HG03025 (cell line): ENCODE results near the gene AFAP1L1.
A peak's percentile ranks its signal among the peaks of the same experiment; 100 is the strongest.

Experiments
- ATAC-seq: cut with Tn5 transposase; IDR thresholded peaks from one replicate; pipeline ENCODE4 v1.9.1; 2021; ENCODE audit warnings: mild to moderate bottlenecking, moderate library complexity; ENCODE audit not compliant: unreplicated experiment, low FRiP score

The AFAP1L1 gene

DNA sequence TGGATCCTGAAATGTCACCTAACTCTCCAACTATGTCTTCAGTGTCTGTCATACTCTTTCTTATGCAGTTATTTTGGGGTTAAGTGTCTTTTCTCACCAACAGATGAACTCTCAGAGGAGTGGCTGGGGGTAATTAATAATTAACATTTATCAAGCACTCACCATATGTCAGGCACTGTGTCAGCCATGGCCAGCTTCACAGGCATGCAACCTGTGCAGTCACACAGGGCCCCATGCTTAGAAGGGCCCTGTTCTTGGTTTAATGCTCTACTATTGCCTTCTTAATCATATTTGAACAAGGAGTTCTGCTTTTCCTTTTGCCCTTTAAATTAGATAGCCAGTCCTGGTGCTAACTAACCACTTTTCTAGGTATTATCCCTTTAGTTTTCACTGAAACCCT is 70.2 kb downstream of the AFAP1L1 start:
- ATAC-seq: no peak

DNA sequence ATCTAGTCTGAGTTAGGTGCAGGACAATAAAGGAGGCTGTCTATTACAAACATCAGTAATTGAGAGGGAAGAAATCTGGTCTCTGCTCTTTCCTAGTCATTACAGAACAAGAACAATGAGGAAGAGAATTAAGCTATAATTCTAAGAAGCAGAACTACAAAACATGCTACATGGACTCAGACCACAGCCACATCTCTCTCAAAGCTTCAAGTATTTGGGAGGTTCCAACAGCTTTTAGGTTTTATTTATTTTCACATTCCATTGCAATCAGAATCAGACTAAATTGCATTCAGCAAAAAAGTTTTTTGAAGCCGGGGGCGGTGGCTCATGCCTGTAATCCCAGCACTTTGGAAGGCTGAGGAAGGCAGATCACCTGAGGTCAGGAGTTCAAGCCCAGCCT is 72.5 kb downstream of the AFAP1L1 start:
- ATAC-seq: no peak

DNA sequence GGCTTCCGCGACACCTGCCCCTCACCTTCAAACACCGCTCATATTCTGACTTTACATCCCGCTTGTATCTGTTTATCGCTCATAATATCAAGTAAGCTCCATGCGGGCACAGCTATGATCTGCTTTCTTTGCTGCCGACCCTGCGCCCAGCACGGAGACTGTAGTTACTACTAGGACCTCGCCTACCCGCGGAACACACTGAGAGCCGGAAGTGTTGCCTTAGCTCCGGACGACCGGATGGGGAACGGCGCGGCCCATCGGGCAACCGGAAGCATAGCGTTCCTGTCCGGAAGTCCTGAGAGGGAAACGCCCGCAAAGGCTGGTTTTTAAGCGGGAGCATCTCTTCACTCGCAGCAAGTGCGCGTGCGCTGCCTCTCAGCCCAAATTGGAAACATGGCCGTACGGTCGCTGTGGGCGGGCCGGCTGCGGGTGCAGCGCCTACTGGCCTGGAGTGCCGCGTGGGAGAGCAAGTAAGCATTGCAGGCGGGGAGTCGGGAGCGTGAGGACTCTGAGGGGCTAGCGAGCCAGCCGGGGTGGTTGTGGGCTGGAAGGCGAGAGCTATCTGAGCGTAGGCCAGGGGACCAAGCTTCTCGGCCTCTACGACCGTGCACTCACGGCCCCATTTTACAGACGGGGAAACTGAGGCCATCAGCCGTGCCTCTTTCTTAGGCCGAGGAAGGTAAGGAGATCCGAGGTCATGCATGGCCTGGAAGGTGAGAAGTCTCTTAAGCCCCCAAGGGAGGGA is 73.7 kb downstream of the AFAP1L1 start, which contains the start of gene GRPEL2:
Gene GRPEL2, plus strand, starts transcription at position 353 of the 745 bp plus-strand sequence. Its CDS starts 41 bp downstream, at position 394.
- ATAC-seq: peak; percentile 97

DNA sequence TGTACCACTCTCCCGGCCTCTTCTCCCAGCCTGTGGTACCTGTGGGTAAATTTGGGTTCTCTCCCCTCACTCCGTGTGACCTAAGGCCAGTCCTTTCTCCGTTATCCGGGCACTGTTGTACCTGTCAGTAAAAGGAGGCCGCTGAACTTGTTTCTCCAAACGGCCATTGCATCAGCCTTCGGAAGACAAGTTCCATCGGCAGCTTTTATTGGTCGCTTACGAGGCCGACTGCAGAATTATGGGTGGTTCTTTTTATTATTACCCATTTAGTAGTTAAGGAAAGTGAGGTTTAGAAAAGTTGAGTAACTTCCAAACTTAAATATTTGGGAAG is 74.2 kb downstream of the AFAP1L1 start:
- peak; percentile 11 for ATAC-seq

DNA sequence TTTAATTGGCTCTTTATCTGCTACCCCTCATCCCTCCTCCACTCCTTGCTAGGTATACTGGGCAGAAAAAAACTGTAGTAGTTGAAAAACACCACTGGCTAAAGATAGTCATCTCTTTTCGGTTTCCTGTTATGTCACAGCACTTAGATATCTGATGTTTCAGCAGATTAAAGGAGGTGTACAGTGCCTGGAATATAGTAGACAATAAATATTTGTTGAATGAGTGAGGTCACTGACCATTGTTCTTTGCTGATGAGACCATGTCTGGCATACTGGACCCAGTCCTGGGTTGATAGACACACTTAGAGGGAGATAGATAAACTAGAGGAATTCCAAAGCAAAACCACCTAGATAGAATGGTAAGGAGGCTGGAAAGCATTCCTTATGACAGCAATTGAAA is 76.9 kb downstream of the AFAP1L1 start:
- no peak for ATAC-seq

DNA sequence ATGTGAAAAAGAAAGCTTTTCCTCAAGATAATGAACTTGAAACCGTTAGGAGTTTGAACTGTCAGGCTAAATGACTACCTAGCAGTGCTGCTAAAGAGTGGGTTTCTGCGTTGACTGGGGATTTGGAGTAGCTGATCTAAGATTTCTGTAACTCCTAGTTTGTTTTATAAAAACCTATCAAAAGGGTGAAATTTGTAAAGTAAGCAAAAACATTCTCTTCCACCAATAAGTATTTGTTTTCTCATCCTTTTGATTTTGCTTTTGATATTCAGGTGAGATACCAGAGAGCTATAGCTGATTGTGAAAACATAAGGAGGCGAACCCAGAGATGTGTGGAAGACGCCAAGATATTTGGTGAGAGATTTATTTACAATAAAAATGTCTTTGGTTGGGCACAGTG is 77.7 kb downstream of the AFAP1L1 start:
- ATAC-seq: no peak

DNA sequence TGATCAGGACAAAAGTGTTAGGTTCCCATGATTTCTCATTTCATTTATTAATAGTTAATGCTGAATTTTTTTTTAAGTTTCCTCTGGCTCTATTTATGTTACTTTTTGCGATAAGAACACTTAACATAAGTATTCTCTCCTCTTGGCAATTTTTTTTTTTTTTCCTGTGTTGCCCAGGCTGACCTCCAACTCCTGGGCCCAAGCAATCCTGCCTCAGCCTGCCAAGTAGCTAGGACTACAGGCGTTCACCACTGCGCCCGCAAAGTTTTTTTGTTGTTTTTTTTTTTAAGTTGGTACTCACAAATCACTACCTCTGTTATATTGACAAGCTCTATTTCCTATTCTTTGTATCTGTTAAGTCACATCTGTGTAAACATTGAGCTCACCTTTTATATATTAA is 80.5 kb downstream of the AFAP1L1 start:
- no peak for ATAC-seq

DNA sequence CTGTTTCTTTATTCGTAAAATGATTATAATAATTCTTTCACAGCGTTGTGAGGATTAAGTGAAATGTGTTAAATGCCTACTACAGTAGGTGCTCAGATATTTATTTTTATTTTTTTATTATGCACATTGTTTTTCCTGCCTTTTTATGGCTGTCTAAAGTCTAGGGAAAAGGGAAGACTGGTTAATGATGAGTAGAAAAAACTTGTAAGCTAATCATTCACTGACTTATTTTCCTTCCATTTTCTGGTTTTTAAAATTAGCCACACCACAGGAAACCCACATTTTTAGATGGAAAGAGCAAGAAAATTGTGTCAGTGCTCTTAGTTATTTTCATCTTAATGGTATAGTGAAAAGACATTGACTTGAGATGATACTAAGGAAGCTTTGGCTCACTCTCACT is 82.3 kb downstream of the AFAP1L1 start:
- ATAC-seq: no peak

DNA sequence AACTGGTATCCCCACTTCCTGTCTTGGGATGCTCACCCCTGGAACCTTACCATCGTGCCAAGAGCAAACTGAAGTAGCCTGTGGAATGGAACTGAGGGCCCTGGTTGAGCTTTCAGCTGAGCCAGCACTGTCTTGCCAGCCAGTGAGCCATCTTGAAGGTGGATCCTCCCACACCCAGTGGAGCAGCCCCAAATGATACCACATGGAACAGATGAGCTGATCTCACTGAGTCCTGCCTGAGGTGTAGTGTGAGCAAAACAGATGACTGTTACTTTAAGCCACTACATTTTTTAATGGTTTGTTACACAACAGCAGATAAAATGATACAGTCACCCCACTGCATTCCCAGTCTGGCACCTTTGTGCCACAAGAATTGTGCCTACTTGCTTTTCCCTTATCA is 84.0 kb downstream of the AFAP1L1 start:
- no peak for ATAC-seq

DNA sequence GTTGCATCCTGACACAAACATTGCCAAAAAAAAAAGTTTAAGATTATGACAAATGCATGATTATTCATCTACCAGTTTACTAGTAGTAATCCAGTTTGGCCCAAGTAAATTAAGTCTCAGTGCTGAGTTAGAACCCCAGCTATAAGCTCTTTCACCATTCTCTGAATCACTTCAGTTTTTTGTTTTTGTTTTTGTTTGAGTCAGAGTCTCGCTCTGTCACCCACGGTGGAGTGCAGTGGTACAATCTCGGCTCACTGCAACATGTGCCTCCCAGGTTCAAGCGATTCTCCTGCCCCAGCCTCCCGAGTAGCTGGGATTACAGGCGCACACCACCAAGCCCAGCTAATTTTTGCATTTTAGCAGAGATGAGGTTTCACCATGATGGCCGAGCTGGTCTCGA is 84.7 kb downstream of the AFAP1L1 start:
- ATAC-seq: no peak

DNA sequence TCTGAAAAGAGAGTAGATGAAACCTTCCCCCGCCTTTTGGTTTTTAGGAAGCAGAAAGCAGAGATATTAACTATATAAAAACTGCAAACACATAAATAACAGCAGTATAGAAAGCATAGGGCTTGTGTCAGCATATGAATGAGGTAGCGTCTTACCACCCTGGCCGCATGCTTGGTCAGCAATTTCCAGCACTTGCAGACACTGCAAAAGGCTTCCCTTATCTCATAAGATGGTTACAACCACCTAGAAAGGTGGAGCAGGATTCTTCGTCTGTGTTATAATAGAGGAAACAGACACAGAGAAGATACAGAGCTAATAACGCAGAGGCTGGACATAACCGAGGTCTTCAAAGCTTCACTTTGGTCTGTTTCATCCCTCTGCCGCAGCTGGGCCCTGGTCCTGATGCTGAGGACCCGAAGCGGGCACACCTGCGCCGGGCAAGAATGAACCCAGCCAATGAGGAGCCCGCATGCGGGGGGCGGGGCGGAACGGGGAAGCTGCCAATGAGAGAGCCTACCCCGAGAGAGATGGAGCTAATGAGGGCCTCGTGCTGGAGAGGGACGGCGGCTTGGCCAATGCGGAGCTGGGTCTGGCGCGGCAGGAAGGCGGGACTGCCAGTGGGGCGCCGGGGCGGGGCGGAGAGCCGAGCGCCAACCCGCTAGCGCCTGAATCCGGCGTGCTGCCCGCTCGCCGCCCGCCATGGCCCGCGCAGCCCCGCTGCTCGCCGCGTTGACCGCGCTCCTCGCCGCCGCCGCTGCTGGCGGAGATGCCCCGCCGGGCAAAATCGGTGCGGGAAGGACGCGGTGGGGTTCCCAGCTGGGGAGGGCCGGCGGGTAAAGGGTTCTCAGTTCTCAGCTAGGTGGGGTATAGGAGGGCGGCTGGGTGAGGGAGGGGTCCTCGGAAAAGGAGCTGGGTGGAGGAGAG is 86.0 kb downstream of the AFAP1L1 start, which contains the start of gene PCYOX1L:
Gene PCYOX1L, plus strand, starts transcription at position 677 of the 924 bp plus-strand sequence. Its CDS starts 23 bp downstream, at position 700.
- ATAC-seq: peak; percentile 100

DNA sequence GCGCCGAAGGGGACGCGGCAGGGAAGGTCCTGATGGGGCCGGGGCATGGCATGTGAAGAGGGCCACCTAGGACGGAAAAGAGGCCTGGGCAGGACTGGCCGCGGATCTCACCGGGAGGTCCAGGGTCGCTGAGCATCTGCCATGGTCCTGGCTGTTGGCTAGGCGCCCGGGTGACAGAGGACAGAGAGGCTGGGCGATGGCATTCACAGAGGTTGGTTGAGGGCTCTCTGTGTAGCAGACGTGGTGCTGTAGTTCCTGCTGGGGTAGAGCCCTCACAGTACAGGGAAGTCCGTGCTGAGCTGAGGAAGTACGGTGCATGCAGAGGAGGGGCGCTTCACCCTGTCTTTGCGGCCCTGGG is 86.6 kb downstream of the AFAP1L1 start:
- ATAC-seq: peak; percentile 19

DNA sequence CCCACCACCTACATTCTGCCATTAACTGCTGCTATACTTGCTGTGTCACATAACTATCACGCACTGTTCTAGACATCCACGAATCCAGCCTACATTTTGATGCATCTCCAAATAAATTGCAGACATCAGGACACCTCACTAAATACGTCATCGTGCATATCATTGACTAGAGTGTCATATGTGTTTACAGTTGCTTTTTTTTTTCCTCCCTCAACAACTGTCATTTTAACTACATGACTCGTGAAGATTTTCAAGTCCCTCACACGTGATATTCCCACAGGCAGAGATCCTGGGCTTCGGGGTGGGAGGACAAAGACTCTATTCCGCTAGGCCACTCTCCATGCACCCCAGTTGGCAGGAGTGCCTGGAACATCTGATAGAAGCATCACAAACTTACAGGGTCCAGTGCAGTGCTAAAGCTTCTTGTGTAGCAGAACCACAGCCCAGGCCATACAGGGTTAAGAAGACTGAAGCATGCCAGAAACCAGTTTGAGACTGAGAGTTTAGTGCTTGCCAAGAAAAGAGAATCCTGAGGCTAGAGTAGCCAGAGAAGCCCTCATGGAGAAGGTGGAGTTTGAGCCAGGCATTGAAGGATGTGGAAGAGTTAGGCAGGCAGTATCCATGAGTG is 87.3 kb downstream of the AFAP1L1 start:
- ATAC-seq: no peak

DNA sequence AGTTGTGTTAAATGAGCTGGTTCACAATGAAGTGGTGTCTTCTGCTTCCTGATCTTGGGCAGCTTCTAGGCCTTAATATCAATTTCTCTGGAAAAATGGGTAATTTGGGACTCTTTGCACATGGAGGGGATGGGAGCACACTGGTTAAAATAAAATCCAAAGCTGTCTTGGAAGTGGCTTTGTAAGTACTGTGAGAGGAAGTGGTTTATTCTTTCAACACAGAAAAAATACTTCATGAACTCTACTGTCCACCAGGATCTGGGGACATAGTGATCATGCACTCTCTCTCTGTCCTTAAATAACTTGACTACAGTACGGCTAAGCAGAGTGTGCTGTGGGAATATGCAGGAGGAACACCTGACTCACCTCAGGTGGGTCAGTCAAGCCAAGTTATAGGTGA is 88.6 kb downstream of the AFAP1L1 start:
- no peak for ATAC-seq

DNA sequence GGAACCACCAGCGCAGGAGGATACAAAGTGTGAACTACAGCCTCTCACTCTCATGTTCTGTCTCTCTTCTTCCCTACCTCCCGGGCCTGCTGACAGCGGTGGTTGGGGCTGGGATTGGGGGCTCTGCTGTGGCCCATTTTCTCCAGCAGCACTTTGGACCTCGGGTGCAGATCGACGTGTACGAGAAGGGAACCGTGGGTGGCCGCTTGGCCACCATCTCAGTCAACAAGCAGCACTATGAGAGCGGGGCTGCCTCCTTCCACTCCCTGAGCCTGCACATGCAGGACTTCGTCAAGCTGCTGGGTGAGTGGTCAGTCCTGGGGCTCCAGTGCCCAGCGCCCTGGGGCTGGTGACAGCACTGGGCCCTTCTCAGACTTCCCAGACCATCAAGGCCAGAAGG is 90.9 kb downstream of the AFAP1L1 start:
- no peak for ATAC-seq

DNA sequence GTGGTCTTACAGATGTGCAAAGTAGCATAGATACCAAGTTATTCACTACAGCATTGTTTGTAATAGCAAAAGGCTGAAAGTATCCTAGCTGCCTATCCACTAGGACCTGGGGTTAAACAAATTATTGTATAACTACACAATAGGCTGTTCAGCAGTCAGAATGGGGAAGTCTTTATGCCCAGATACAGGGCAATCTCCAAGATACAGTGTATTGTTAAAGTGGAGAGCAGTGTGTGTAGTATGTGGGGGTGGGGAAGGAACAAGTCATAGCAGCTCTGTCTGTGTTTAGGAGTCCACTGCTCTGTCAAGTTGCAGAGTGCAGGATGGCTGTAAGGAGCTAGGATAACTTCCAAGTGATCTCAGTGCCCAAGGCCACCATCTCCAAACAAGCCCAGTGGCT is 91.7 kb downstream of the AFAP1L1 start:
- ATAC-seq: no peak

DNA sequence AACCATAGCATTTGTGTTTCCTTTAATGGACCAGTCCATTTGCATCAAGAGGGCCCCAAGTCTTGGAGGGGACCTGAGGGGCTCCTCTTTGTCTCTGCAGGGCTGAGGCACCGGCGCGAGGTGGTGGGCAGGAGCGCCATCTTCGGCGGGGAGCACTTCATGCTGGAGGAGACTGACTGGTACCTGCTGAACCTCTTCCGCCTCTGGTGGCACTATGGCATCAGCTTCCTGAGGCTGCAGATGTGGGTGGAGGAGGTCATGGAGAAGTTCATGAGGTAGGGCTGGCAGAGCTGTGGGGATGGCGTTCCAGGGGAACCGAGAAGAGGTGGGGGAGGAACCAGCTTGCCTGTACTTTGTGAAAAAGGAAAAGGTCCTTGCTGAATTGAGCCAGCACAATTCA is 92.3 kb downstream of the AFAP1L1 start:
- ATAC-seq: no peak

DNA sequence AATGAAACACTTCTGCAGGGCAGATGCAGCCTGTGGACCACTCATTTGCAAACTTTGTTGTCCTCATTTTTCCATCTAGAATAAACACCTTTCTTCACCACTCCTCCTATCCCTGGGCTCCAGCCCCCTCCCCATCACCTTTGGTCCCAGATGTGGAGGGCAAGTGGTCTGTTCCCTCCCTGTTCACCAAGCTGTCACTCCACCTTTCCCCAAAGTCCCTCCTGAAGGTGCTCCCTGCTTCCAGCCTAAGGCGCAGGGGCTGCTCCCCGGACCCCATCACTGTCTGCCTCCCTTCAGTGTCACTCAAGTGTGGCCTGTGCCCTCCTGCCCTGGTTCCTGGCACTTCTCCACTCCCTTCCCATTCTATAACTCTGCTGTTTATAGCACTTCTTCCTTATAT is 93.1 kb downstream of the AFAP1L1 start:
- ATAC-seq: no peak

DNA sequence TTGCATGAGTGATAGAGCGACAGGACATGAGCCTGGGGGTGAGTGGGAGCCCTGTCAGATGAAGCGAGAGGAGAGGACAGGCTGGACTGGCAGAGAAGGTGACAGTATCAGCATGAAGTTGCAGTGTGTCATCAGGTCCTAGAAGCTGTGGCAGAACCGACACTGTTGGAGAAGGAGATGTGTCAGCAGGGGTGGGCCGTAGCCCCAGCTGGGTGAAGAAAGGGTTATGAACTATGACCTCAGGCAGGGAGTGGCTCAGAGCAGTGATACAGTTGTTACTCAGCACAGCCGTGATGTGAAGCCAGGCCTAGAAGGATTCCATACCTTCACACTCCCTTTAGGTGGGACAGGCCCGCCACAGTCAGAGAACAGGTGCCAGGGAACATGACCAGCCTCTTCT is 93.8 kb downstream of the AFAP1L1 start:
- no peak for ATAC-seq

DNA sequence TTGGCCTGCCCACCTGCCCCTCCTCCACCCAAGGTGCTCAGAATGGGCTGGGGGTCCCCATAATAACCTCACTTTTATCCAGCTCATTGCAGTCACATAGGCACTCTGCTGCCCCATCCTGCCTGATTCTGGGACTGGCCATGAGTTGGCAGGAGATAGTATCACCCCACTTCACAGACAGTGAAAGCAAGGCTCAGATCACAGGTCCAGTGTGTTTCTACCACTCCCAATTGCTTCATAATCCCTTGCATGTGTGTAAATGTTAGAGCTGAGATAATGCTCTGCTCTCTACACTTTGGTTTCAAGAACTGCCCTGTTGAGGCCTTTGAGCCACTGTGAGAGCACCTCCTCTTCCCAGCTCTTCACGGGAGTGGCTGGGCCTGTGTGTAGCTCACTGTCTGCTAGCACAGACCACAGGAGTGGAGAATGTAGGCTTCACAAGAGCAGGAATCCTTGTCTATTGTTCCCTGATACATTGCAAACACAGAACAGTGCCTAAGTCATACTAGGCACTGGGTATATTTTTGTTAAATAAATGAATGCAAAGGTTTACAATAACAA is 94.6 kb downstream of the AFAP1L1 start:
- ATAC-seq: no peak
